Kidney epithelial cell (primary cell): ENCODE measurements around the gene TACC2. TPM values are rescaled to one million over a fixed set of nuclear protein-coding genes. Genes with fewer than 3 reads are reported as not detected.

Source experiments
- DNase-seq: peaks from one replicate; pipeline ENCODE4 v3.0.0-alpha.2; 2010; ENCODE audit warnings: low read depth
- H3K27me3 ChIP-seq: 2 replicates; pipeline ENCODE4 v1.6.0; 2011; ENCODE audit warnings: low read length; ENCODE audit not compliant: control insufficient read depth, insufficient read depth
- H3K36me3 ChIP-seq: 2 replicates; pipeline ENCODE4 v1.5.1; 2011; ENCODE audit warnings: low read length; ENCODE audit not compliant: control insufficient read depth, insufficient read depth
- H3K4me3 ChIP-seq: 2 replicates; pipeline ENCODE4 v1.5.1; 2011; ENCODE audit warnings: low read depth, mild to moderate bottlenecking, control low read depth, low read length
- total RNA-seq: library from RNA; depleted of rRNA; stranded (reverse); fragments of >200 nt; gene quantifications from 2 replicates; pipeline ENCODE4 v1.2.3, GENCODE V29; 2015
- TF ChIP-seq, protein P1 (sequence below): IDR thresholded peaks from 2 replicates; pipeline ENCODE4 v1.5.1; 2011; ENCODE audit warnings: mild to moderate bottlenecking, moderate library complexity, low read length, control low read depth, inconsistent platforms; ENCODE audit not compliant: insufficient read depth, poor library complexity, severe bottlenecking

Gene TACC2
- total RNA-seq, 1 donor from 2014 or later: 26.9 TPM

- H3K27me3 ChIP-seq: no peaks in the 10 kb centered on the region
- H3K4me3 ChIP-seq: no peak overlapping the region
- TF ChIP-seq, protein P1, sequence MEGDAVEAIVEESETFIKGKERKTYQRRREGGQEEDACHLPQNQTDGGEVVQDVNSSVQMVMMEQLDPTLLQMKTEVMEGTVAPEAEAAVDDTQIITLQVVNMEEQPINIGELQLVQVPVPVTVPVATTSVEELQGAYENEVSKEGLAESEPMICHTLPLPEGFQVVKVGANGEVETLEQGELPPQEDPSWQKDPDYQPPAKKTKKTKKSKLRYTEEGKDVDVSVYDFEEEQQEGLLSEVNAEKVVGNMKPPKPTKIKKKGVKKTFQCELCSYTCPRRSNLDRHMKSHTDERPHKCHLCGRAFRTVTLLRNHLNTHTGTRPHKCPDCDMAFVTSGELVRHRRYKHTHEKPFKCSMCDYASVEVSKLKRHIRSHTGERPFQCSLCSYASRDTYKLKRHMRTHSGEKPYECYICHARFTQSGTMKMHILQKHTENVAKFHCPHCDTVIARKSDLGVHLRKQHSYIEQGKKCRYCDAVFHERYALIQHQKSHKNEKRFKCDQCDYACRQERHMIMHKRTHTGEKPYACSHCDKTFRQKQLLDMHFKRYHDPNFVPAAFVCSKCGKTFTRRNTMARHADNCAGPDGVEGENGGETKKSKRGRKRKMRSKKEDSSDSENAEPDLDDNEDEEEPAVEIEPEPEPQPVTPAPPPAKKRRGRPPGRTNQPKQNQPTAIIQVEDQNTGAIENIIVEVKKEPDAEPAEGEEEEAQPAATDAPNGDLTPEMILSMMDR: no peak
- DNase-seq: peak; percentile 43
- H3K36me3 ChIP-seq: no peaks in the 10 kb centered on the region
These were observed 275.0 kb downstream of the TACC2 start for GRCh38 chr10:122263971-122264370.

DNA sequence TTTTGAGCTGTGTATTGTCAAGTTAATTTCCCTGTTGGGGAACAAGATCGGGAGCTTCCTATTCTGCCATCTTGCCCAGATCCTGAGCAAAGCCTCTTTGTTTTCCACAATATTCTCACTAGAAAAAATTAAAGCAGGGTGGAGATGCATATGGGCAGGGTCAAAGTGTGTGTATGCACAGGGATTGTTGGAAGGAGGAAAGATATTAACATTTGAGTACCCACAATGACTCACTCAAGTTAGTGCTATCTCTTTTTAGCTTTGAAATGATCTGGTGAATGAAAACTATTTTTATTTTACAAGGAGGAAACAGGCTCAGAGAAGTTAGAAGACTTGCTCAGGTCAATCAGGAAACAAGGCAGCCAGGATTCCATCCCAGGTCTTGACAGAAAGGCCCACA is 275.5 kb downstream of the TACC2 start:
- TF ChIP-seq, protein P1: no peak
- H3K4me3 ChIP-seq: no peak overlapping the region
- DNase-seq: no peak
- H3K27me3 ChIP-seq: no peaks in the 10 kb centered on the region
- H3K36me3 ChIP-seq: no peaks in the 10 kb centered on the region

- TF ChIP-seq, protein P1: no peak
- DNase-seq: no peak
- Histone ChIP-seq H3K4me3 (no peak overlapping the region), H3K27me3 (no peaks in the 10 kb centered on the region), H3K36me3 (no peaks in the 10 kb centered on the region)
These were observed 276.0 kb downstream of the TACC2 start for GRCh38 chr10:122264931-122265330.

DNA sequence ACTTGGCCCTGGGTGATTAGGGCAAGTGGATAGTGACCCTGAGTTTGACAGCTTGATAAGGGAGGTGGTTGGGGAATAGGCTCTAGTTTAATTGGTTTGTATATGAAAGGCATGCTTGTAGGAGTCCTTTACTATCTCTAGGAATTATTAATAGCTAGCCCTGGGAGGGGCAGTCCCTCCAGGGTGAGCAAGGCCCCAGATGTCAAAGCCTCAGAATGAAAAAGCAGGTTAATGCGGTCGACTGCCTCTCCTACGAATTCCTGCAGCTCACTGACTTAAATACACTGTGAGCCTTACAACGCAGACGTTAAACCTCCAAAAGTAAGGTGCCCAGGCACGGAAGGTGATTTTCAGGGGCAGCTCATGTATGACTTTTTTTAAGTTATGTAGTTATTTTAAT is 276.9 kb downstream of the TACC2 start:
- TF ChIP-seq, protein P1: no peak
- Histone ChIP-seq H3K27me3 (no peaks in the 10 kb centered on the region), H3K36me3 (no peaks in the 10 kb centered on the region), H3K4me3 (no peak overlapping the region)
- peak; percentile 63 for DNase-seq

- H3K4me3 ChIP-seq: no peak overlapping the region
- no peaks in the 10 kb centered on the region for H3K36me3 ChIP-seq
- H3K27me3 ChIP-seq: no peaks in the 10 kb centered on the region
- TF ChIP-seq, protein P1: peak; percentile 98
- no peak for DNase-seq
These were observed 279.1 kb downstream of the TACC2 start for GRCh38 chr10:122267849-122268737.

DNA sequence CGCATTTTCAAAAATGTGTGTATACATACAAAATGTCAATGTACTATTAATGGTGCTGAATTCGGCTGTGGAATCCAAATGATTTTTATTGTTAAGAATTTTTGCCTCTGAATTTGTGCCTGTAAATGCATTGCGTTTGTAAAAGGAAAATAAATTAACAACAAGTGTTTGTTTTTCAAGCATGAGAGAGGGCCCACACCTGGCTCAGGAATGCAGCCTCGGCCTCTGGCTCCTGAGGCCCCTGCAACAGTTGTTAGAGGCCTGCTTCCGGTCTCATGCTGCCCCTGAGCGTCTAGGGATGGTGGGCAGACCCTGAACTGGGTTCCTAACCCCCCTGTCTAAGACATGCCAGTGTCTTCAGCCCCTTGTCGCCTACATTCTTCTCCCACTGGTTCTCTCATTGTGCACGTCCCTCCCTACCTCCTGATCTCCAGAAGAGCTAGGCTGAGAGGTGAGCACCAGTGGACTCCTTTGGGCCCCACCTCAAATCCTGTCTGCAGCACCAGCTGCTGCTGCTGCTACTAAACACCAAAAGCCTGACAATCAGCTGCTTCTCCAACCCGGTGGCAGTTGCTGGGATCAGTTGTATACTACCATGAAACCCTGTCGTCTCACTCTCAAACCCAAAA is 280.2 kb downstream of the TACC2 start:
- TF ChIP-seq, protein P1: no peak

More for the DNA sequence above, 280.2 kb downstream of the TACC2 start:
- Histone ChIP-seq H3K4me3 (no peak overlapping the region), H3K27me3 (no peaks in the 10 kb centered on the region), H3K36me3 (no peaks in the 10 kb centered on the region)
- DNase-seq: no peak
